NCI-H146 treated with DMSO at 0.1 percent for 48 hours (cell line): Measurements from ENCODE around the gene ZNF415.
"Not testable (repeated sequence)": the region's sequence is repeated elsewhere in the genome, so short reads cannot be mapped to it uniquely, and the experiment has no call there.

ENCODE experiments used
- DNase-seq: peaks from one replicate; lab custom pipeline; 2025; ENCODE audit not compliant: unreplicated experiment; lab: John Stamatoyannopoulos, UW

ZNF415 gene

GRCh38 chr19:53132141-53132991 lies at the start of gene ZNF415:
ZNF415 (minus strand) TSS chr19:53132910; CDS start chr19:53122676, 10,234 bp downstream.
- DNase-seq, result peak; percentile 41

GRCh38 chr19:53182202-53182601 lies 49.5 kb upstream of the ZNF415 start:
- no peak for DNase-seq

GRCh38 chr19:53177986-53178385 lies 45.3 kb upstream of the ZNF415 start:
- no peak for DNase-seq

GRCh38 chr19:53172889-53173288 lies 40.2 kb upstream of the ZNF415 start:
- DNase-seq, result peak; percentile 14

- no peak for DNase-seq
Measured at GRCh38 chr19:53165691-53166091, 33.0 kb upstream of the ZNF415 start.

GRCh38 chr19:53161123-53161522 lies 28.4 kb upstream of the ZNF415 start:
- no peak for DNase-seq

GRCh38 chr19:53160350-53160749 lies 27.6 kb upstream of the ZNF415 start:
- no peak for DNase-seq

GRCh38 chr19:53158119-53158656 lies 25.5 kb upstream of the ZNF415 start:
- peak; percentile 43 for DNase-seq

- no peak for DNase-seq
Measured at GRCh38 chr19:53157626-53158025, 24.9 kb upstream of the ZNF415 start.

GRCh38 chr19:53156850-53157249 lies 24.1 kb upstream of the ZNF415 start:
- DNase-seq, result no peak

GRCh38 chr19:53147645-53148044 lies 14.9 kb upstream of the ZNF415 start:
- no peak for DNase-seq

GRCh38 chr19:53140351-53140750 lies 7.6 kb upstream of the ZNF415 start:
- no peak for DNase-seq

- no peak for DNase-seq
Measured at GRCh38 chr19:53136432-53136831, 3.7 kb upstream of the ZNF415 start.

- DNase-seq, result no peak
Measured at GRCh38 chr19:53131727-53132126, 983 bp downstream of the ZNF415 start.

- DNase-seq, result no peak
Measured at GRCh38 chr19:53131085-53131590, 1.6 kb downstream of the ZNF415 start.

- DNase-seq, result no peak
Measured at GRCh38 chr19:53130506-53130905, 2.2 kb downstream of the ZNF415 start.

GRCh38 chr19:53126733-53127526 lies 5.8 kb downstream of the ZNF415 start:
- not testable (repeated sequence) for DNase-seq

GRCh38 chr19:53123400-53123799 lies 9.3 kb downstream of the ZNF415 start:
- no peak for DNase-seq

GRCh38 chr19:53112286-53112685 lies 20.4 kb downstream of the ZNF415 start:
- no peak for DNase-seq

- no peak for DNase-seq
Measured at GRCh38 chr19:53109527-53109926, 23.2 kb downstream of the ZNF415 start.
